ENCODE measurements around the gene RELA.
"Not testable (repeated sequence)": the region's sequence is repeated elsewhere in the genome, so short reads cannot be mapped to it uniquely, and the experiment has no call there.

RELA gene

GRCh38 chr11:65662799-65663638 lies at the start of gene RELA:
Gene RELA (minus strand): TSS chr11:65662916. CDS start chr11:65662832, 84 bp downstream.
- in situ Hi-C loops (cut with HindIII; ENCODE audit: low sequenced_read_pairs): no loop called here

DNA sequence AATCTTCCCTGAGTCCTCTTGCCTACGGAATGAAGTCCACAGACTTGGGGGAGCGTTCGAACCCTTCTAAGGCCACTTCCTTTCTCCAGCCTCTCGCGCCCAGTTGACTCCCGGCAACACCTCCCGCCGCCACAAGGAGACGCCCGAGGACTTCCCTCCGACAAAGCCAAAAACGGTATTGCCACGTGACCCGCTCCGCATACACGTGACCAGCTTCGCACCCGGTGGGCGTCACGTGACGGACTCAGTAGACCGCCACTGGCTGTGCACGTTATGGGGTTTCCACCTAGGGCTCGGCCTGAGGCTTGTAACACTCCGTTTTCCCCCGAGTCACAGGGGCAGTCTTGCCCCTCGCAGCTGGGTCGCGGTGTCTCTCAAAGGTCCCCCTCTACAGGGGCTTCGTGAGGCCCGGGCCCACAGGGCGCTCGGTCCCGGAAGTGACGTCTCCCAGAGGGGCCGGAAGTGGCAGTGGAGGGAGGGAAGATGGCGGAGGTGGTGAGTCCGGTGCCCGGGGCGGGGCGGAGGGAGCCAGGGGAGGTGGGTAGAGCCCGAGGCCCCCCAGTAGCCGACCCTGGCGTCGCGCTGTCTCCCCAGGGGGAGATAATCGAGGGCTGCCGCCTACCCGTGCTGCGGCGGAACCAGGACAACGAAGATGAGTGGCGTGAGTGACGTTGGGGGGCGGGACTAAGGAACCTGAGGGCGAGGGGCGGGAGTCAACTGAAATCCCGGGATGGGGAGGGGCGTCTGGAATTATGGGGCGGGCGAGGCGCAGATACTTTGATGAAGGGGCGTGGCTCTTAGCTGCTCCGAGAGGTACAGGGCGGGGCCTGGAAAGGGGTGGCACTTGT lies 49.3 kb upstream of the RELA start, which contains the start of gene KAT5:
Gene KAT5 (plus strand): TSS at position 468 of the 848 bp plus-strand sequence. CDS start 16 bp downstream, at position 484.
- in situ Hi-C loops (cut with HindIII; ENCODE audit: low sequenced_read_pairs): no loop called here

- in situ Hi-C loops (cut with HindIII; ENCODE audit: low sequenced_read_pairs): no loop called here
These were observed 47.7 kb upstream of the RELA start for GRCh38 chr11:65710421-65710820.

DNA sequence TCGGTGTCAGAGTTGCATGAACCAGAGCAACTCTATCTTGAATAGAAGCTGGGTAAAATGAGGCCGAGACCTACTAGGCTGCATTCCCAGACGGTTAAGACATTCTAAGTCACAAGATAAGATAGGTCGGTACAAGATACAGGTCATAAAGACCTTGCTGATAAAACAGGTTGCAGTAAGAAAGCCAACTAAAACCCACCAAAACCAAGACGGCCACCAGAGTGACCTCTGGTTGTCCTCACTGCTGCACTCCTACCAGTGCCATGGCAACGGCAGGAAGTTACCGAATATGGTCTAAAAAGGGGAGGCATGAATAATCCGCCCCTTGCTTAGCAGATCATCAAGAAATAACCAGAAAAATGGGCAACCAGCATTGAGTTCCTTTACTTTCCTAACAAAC lies 46.9 kb upstream of the RELA start:
- in situ Hi-C loops (cut with HindIII; ENCODE audit: low sequenced_read_pairs): no loop called here

- in situ Hi-C loops (cut with HindIII; ENCODE audit: low sequenced_read_pairs): no loop called here
These were observed 45.7 kb upstream of the RELA start for GRCh38 chr11:65708451-65708850.

DNA sequence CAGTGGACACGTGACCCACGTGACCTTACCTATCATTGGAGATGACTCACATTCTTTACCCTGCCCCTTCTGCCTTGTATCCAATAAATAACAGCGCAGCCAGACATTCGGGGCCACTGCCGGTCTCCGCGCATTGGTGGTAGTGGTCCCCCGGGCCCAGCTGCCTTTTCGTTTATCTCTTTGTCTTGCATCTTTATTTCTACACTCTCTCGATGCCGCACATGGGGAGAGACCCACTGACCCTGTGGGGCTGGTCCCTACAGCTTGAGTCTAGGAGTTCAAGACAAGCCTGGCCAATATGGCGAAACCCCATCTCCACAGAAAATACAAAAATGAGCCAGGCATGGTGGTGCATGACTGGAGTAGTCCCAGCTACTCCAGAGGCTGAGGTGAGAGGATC lies 44.3 kb upstream of the RELA start:
- in situ Hi-C loops (cut with HindIII; ENCODE audit: low sequenced_read_pairs): not testable (repeated sequence)

DNA sequence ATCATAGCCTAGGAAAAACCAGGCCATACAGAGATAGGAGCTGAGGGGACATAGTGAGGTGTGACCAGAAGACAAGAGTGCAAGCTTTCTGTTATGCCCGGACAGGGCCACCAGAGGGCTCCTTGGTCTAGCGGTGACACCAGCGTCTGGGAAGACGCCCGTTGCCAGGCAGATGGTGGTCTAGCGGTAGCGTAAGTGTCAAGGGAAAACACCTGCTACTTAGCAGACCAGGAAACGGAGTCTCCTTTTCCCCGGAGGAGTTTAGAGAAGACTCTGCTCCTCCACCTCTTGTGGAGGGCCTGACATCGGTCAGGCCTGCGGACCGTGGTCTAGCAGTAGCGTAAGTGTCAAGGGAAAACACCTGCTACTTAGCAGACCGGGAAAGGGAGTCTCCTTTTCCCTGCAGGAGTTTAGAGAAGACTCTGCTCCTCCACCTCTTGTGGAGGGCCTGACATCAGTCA lies 43.6 kb upstream of the RELA start:
- in situ Hi-C loops (cut with HindIII; ENCODE audit: low sequenced_read_pairs): not testable (repeated sequence)

GRCh38 chr11:65703846-65704245 lies 41.1 kb upstream of the RELA start:
- in situ Hi-C loops (cut with HindIII; ENCODE audit: low sequenced_read_pairs): no loop called here

- in situ Hi-C loops (cut with HindIII; ENCODE audit: low sequenced_read_pairs): no loop called here
These were observed 39.0 kb upstream of the RELA start for GRCh38 chr11:65701686-65702085.

DNA sequence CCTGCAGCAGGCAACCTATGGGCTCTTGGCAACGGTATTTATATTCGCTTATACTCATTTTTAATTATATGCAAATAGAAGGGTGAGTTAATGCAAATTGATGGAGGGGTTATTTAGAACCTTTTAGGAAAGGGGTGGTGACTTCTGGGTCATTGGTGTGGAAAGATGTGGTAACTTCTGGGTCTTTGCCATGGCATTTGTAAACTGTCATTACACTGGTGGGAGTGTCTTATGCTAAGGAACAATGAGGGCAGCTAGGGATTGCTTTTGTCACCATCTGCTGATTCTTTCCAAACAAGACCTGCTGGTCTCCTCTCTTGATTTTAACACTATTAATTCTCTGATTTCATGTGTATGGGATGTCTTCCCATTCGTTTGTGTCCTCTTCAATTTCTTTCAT lies 37.7 kb upstream of the RELA start:
- in situ Hi-C loops (cut with HindIII; ENCODE audit: low sequenced_read_pairs): no loop called here

DNA sequence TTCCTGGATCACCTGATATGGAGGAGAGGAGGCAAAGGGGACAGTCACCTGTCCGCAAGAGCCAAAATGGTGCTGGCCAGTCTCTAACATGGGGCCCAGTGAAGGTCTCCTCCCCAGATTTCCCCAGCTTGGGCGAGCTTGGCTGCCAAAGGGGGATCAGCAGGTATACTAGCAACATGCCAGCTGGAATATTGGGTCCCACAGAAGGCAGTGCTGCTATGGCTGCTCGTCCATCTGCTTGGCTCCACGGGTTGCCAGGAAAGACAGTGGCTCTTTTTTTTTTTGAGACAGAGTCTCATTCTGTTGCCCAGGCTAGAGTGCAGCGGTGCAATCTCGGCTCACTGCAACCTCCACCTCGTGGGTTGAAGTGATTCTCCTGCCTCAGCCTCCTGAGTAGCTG lies 36.6 kb upstream of the RELA start:
- in situ Hi-C loops (cut with HindIII; ENCODE audit: low sequenced_read_pairs): no loop called here

- in situ Hi-C loops (cut with HindIII; ENCODE audit: low sequenced_read_pairs): no loop called here
These were observed 35.5 kb upstream of the RELA start for GRCh38 chr11:65698205-65698604.

DNA sequence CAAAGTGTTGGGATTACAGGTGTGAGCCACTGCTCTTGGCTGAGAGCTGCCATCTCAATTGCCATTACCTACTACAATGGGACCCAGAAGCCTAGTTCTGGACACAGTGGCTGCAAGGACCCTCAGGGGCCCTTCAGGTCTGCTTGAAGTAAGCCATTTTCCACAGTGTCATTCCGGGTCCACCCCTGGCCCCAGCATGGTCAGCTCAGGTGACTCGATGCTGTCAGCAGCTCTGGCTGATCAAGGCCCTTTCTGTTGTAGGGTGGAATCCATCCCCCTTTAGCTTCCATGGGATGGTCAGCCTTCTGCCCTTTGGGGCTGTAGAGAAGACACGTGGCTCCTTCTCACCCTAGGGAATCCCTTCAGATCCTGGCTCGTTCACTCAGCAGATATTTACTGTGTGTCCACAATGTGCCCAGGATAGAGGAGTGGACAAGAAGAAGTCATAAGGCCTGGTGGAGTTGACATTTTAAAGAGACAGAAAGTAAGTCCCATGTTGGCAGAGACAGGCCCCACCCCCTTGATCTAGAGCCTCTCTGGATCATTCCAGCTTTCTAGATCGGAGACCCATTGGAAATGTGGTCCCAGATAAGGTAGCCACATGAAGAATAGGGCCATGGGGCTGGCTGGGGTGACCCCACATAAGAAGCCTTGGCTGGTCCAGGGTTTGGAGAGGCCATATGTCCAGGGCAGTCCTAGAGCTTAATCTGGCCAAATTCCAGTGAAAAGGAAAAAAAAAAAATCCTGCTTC lies 34.3 kb upstream of the RELA start:
- in situ Hi-C loops (cut with HindIII; ENCODE audit: low sequenced_read_pairs): no loop called here

DNA sequence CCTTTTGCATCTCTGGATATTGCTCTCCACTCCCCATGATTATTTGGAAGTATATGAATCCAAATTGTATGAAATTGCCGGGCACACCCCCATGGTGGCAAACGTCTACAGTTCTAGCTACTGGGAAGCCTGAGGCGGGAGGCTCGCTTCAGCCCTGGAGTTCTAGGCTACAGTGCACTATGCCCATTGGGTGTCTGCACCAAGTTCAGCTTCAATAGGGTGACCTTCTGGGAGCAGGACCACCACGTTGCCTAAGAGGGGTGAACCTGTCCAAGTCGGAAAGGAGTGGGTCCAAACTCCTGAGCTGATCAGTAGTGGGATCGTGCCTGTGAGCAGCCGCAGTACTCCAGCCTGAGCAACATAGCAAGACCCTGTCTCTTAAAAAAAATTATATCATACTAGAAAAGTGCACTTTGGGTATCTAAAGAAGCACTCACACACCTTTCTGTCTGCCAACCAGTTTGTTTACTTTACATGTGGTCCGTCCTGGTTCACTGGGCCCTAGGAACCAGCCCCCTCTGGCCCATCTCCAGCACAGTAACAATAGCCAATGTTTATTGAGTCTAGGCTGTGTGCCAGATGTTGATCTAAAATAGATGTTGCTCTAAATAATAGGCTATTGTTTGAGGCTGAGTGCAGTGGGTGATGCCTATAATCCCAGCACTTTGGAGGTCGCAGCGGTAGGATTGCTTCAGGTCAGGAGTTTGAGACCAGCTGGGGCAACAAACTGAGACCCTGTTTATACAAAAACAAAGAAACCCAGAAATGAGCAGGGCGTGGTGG lies 32.9 kb upstream of the RELA start:
- in situ Hi-C loops (cut with HindIII; ENCODE audit: low sequenced_read_pairs): no loop called here

DNA sequence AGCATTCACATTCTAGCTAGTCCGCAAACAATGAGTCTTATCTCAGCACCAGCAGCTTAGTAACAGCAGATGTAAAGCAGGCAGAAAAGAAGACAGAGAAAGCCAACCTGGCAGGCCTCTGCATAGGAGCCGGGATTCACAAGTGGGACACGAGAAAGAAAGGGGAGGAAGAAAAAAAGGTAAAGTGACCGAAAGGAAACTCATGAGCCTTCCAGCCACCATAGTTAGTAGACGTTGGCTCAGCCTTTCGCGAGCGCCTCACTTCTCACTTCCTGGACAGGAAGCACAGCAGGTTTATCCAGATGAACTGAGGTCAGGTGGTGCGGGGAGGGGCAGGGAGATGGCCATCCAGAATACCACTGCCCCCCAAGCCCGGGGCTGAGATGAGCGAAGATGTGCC lies 29.7 kb upstream of the RELA start:
- in situ Hi-C loops (cut with HindIII; ENCODE audit: low sequenced_read_pairs): no loop called here

DNA sequence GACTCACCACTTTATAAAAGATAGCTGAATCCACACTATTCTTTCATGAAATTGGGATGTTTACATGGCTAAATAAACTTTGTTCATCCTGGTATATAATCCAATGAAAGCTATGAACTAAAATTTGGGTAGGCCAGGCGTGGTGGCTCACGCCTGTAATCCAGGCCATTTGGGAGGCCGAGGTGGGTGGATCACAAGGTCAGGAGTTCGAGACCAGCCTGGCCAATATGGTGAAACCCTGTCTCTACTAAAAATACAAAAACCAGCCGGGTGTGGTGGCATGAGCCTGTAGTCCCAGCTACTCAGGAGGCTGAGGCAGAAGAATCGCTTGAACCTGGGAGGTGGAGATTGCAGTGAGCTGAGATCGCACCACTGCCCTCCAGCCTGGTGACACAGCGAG lies 29.1 kb upstream of the RELA start:
- in situ Hi-C loops (cut with HindIII; ENCODE audit: low sequenced_read_pairs): not testable (repeated sequence)

DNA sequence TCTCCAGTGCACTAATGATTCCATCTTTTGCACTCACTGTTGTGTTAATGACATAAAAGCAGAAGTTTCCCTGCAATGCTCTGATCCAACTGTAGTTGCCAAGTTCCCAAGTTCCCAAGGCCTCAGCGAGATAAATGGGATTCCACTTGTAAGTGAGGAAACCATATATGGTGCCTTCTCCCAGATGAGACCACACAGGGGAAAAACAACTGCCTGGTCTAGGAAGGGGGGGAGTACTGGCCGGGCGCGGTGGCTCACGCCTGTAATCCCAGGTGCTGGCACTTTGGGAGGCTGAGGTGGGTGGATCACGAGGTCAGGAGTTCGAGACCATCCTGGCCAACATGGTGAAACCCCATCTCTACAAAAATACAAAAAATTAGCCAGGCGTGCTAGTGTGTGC lies 23.3 kb upstream of the RELA start:
- in situ Hi-C loops (cut with HindIII; ENCODE audit: low sequenced_read_pairs): no loop called here

- in situ Hi-C loops (cut with HindIII; ENCODE audit: low sequenced_read_pairs): not testable (repeated sequence)
These were observed 20.8 kb upstream of the RELA start for GRCh38 chr11:65683480-65683879.

- in situ Hi-C loops (cut with HindIII; ENCODE audit: low sequenced_read_pairs): no loop called here
These were observed 17.6 kb upstream of the RELA start for GRCh38 chr11:65680192-65680743.

GRCh38 chr11:65672982-65673381 lies 10.3 kb upstream of the RELA start:
- in situ Hi-C loops (cut with HindIII; ENCODE audit: low sequenced_read_pairs): no loop called here
